ENCODE results near the gene C2CD4B.

DNA sequence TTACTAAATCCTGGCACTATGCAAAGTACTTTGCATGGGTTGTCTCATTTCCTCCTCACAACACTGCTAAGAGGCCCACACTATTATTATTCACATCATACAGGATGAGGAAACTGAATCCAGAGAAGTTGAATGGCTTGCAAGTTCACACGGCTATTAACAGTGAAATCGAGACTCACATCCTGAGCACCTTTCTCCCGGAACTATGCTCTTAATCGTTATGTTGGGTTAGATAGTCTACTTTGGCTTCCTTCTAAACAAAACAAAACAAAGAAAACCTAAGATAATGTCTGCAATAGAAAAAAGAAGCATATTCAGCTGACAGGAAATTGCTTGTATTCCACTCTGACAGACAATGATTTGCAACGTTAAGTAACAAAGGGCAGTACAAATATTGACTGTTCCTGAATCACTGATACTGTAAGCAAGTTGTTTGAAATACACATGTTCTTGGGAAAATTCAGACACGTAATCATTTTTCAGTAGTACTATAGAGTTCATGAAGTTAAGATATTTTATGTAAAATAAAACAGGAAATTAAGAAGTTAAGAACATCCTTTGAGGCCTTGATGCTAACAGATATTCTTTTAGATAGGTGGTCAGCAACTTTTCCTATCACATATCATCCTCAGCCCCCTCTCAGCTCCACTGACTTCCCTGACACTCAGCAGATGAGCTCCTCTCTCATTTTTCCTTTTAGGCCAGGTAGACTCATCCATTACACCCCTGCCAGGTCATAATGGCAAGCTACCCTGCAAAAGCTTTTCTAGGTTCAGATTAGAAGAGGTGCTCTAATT is 40.7 kb downstream of the C2CD4B start:
- TF ChIP-seq FOXM1 (IDR thresholded peaks at IDR 0.05; ENCODE audit: borderline replicate concordance) (no peak), HDGF (IDR thresholded peaks at IDR 0.05; ENCODE audit: borderline replicate concordance) (no peak), TARDBP (IDR thresholded peaks at IDR 0.05) (no peak), FOXK2 (IDR thresholded peaks at IDR 0.05) (no peak), FOXA1 (IDR thresholded peaks at IDR 0.05) (no peak), SUZ12 (IDR thresholded peaks at IDR 0.05) (no peak), ELF4 (IDR thresholded peaks at IDR 0.05) (no peak), BHLHE40 (IDR thresholded peaks at IDR 0.05; ENCODE audit: borderline replicate concordance) (no peak)
- TF ChIP-seq, protein P1, sequence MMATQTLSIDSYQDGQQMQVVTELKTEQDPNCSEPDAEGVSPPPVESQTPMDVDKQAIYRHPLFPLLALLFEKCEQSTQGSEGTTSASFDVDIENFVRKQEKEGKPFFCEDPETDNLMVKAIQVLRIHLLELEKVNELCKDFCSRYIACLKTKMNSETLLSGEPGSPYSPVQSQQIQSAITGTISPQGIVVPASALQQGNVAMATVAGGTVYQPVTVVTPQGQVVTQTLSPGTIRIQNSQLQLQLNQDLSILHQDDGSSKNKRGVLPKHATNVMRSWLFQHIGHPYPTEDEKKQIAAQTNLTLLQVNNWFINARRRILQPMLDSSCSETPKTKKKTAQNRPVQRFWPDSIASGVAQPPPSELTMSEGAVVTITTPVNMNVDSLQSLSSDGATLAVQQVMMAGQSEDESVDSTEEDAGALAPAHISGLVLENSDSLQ (IDR thresholded peaks at IDR 0.05), result no peak

Measured in HEK293T (cell line).